GM12891 (cell line): ENCODE data around the gene ST8SIA5.

Experiments
- PAX5 ChIP-seq: IDR thresholded peaks from 2 replicates; pipeline ENCODE4 v1.6.1; 2011; ENCODE audit warnings: low read length, moderate library complexity, mild to moderate bottlenecking; ENCODE audit not compliant: insufficient read depth, severe bottlenecking
- POLR2A ChIP-seq: IDR thresholded peaks from 2 replicates; pipeline ENCODE4 v1.6.1; 2011; ENCODE audit warnings: low read depth, low read length, control low read depth
- POLR2AphosphoS5 ChIP-seq: IDR thresholded peaks from 2 replicates; pipeline ENCODE4 v1.6.1; 2011; ENCODE audit warnings: low read depth, low read length, control low read depth

GRCh38 chr18:46696268-46696667, 60.6 kb downstream of the ST8SIA5 start:
- no peak for TF ChIP-seq PAX5
- no peak for TF ChIP-seq POLR2A
- no peak for TF ChIP-seq POLR2AphosphoS5
